GM12874 (cell line): ENCODE results near the gene ADM.

Experiments used
- CTCF ChIP-seq: IDR thresholded peaks from 2 replicates; pipeline ENCODE4 v1.5.1; 2011; ENCODE audit warnings: low read depth, mild to moderate bottlenecking, control low read depth, low read length, moderate library complexity; ENCODE audit not compliant: insufficient read depth

ADM gene

GRCh38 chr11:10317151-10317755, 12.4 kb downstream of the ADM start:
- TF ChIP-seq CTCF, result no peak

- no peak for TF ChIP-seq CTCF
Observed at GRCh38 chr11:10317776-10318526, 13.1 kb downstream of the ADM start.

- no peak for TF ChIP-seq CTCF
Observed at GRCh38 chr11:10318527-10318802, 13.6 kb downstream of the ADM start.

- TF ChIP-seq CTCF, result no peak
Observed at GRCh38 chr11:10319702-10320558, 15.1 kb downstream of the ADM start.

- no peak for TF ChIP-seq CTCF
Observed at GRCh38 chr11:10320736-10321465, 16.0 kb downstream of the ADM start.

GRCh38 chr11:10322401-10322800, 17.5 kb downstream of the ADM start:
- TF ChIP-seq CTCF, result no peak
